ENCODE measurements around the gene ZEB2.

ZEB2 gene

DNA sequence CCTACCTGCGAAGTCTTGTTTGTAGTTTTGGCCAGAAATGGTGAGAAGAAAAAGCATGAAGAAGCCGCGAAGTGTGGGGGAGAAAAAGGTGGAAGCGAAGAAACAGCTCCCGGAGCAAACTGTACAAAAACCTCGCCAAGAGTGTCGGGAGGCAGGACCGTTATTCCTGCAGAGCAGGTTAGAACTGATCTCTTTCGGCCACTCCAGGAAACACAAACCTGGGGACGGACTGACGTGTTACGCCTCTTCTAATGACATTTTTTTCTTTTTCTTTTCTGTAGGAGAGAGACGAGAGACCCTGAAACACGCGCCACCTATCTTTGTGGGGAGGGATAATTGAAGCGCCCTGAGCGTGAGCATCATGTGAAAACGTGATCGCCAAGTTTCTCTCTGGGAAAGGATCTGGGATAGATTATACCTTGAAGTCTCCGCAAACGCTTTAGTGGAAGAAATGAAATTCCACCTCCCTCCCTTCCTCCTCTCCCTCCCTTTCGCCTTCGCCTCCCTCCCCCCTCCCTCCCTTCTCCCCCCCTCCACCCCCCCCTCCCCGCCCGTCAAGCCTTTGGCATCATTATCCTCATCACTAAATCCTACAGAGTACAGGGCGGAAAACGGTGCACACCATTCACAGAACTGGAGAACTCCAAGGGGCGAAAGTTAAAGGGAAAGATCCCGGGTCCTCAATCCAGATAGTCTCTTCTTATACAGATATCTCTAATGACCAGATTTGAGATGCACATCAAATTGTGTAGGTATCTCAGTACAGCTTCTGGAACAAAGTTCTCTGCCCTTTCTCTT is at the start of gene ZEB2:
Gene ZEB2, minus strand, starts transcription at position 186 of the 798 bp plus-strand sequence. CDS start 2,769 bp downstream, outside the sequence.
- H3K4me1 ChIP-seq (ENCODE audit: control insufficient read depth, low read length): peaks cover 58% of the 10 kb centered on the region
- peaks cover 3% of the 10 kb centered on the region; the same call in 1 of the 2 replicates for H4K20me1 ChIP-seq (ENCODE audit: control insufficient read depth, insufficient read depth, low read depth, low read length)
- TF ChIP-seq, protein P1, sequence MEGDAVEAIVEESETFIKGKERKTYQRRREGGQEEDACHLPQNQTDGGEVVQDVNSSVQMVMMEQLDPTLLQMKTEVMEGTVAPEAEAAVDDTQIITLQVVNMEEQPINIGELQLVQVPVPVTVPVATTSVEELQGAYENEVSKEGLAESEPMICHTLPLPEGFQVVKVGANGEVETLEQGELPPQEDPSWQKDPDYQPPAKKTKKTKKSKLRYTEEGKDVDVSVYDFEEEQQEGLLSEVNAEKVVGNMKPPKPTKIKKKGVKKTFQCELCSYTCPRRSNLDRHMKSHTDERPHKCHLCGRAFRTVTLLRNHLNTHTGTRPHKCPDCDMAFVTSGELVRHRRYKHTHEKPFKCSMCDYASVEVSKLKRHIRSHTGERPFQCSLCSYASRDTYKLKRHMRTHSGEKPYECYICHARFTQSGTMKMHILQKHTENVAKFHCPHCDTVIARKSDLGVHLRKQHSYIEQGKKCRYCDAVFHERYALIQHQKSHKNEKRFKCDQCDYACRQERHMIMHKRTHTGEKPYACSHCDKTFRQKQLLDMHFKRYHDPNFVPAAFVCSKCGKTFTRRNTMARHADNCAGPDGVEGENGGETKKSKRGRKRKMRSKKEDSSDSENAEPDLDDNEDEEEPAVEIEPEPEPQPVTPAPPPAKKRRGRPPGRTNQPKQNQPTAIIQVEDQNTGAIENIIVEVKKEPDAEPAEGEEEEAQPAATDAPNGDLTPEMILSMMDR (IDR thresholded peaks at IDR 0.05; ENCODE audit: low read depth, low read length, poor library complexity, severe bottlenecking): peak; percentile 67
- TF ChIP-seq EZH2phosphoT487 (IDR thresholded peaks at IDR 0.05; ENCODE audit: borderline replicate concordance, low read length): no peak
- H3K79me2 ChIP-seq (ENCODE audit: control insufficient read depth, low read length): peaks cover 20% of the 10 kb centered on the region
- peak within 1 kb of the TSS; percentile 83 for H3K4me3 ChIP-seq (ENCODE audit: low read length)
- H3K9me3 ChIP-seq (ENCODE audit: control insufficient read depth, insufficient read depth, low read length): no peaks in the 10 kb centered on the region
- peaks cover 15% of the 10 kb centered on the region for H3K27me3 ChIP-seq (ENCODE audit: control insufficient read depth, low read length)
- H3K4me2 ChIP-seq (ENCODE audit: low read length): peak within 1 kb of the TSS; percentile 88
- no peaks in the 10 kb centered on the region; the same call in 1 of the 2 replicates for H3K36me3 ChIP-seq (ENCODE audit: control insufficient read depth, low read length)
- peak within 1 kb of the TSS; percentile 50 for H3K27ac ChIP-seq (ENCODE audit: low read depth, low read length)
- peaks cover 20% of the 10 kb centered on the region for H3F3A ChIP-seq (ENCODE audit: control insufficient read depth, insufficient read depth)
- H3K9me2 ChIP-seq (replicated peaks; ENCODE audit: control insufficient read depth, low read length): no peaks in the 10 kb centered on the region

DNA sequence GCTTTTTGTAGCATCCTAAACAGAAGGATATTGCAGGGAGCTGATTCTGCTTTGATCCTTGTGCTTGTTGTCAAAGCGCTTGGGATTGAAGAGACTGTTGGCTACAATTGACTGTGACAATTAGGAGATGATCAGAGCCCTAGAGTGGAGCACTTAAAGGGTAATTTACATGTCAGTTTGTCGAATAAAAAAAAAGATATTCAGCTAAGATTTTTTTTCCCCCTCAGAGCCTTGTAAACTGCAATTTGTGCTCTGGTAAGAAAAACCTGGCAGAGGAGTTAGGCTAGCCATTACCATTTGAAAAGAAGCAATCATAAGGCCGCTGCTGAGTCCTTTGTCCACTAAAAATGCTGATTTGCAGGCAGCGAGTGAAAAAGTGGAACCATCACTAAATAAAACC is 47.8 kb upstream of the ZEB2 start:
- no peaks in the 10 kb centered on the region for H4K20me1 ChIP-seq (ENCODE audit: control insufficient read depth, insufficient read depth, low read depth, low read length)

DNA sequence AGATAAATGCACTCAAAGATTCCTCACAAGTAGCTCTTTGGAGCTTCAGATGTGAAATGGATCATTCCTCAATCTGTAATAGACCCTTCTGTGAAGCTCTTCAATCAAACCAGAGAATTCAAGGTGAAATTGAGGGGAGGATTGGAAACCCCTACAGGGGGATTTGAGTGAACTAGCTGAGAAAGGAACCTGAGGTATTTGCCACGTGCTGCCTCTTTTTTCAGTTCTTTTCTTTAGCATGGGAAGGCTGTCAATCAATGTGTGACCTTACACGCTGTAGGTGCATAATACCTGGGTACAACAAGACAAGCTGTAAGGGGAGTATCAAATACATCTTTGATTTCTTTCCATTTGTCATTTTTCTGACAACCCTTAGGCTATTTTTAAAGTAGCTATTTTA is 46.5 kb upstream of the ZEB2 start:
- H3K9me2 ChIP-seq (replicated peaks; ENCODE audit: control insufficient read depth, low read length): no peaks in the 10 kb centered on the region
- H3K27ac ChIP-seq (ENCODE audit: low read depth, low read length): no peak overlapping the region
- no peaks in the 10 kb centered on the region for H3K36me3 ChIP-seq (ENCODE audit: control insufficient read depth, low read length)
- no peak for TF ChIP-seq EZH2phosphoT487 (IDR thresholded peaks at IDR 0.05; ENCODE audit: borderline replicate concordance, low read length)
- TF ChIP-seq, protein P1 (IDR thresholded peaks at IDR 0.05; ENCODE audit: low read depth, low read length, poor library complexity, severe bottlenecking): no peak
- no peaks in the 10 kb centered on the region for H3F3A ChIP-seq (ENCODE audit: control insufficient read depth, insufficient read depth)
- H4K20me1 ChIP-seq (ENCODE audit: control insufficient read depth, insufficient read depth, low read depth, low read length): no peaks in the 10 kb centered on the region
- H3K4me3 ChIP-seq (ENCODE audit: low read length): no peak overlapping the region
- no peaks in the 10 kb centered on the region for H3K9me3 ChIP-seq (ENCODE audit: control insufficient read depth, insufficient read depth, low read length)
- no peaks in the 10 kb centered on the region for H3K79me2 ChIP-seq (ENCODE audit: control insufficient read depth, low read length)
- H3K27me3 ChIP-seq (ENCODE audit: control insufficient read depth, low read length): no peaks in the 10 kb centered on the region
- H3K4me2 ChIP-seq (ENCODE audit: low read length): no peak overlapping the region
- H3K4me1 ChIP-seq (ENCODE audit: control insufficient read depth, low read length): peaks cover 6% of the 10 kb centered on the region; the same call in 1 of the 2 replicates

More for the DNA sequence above, 47.8 kb upstream of the ZEB2 start:
- Histone ChIP-seq H3K36me3 (ENCODE audit: control insufficient read depth, low read length) (no peaks in the 10 kb centered on the region), H3K27me3 (ENCODE audit: control insufficient read depth, low read length) (no peaks in the 10 kb centered on the region), H3K4me3 (ENCODE audit: low read length) (no peak overlapping the region), H3F3A (ENCODE audit: control insufficient read depth, insufficient read depth) (no peaks in the 10 kb centered on the region), H3K4me2 (ENCODE audit: low read length) (no peak overlapping the region), H3K9me2 (replicated peaks; ENCODE audit: control insufficient read depth, low read length) (no peaks in the 10 kb centered on the region), H3K4me1 (ENCODE audit: control insufficient read depth, low read length) (no peaks in the 10 kb centered on the region), H3K79me2 (ENCODE audit: control insufficient read depth, low read length) (no peaks in the 10 kb centered on the region), H3K9me3 (ENCODE audit: control insufficient read depth, insufficient read depth, low read length) (no peaks in the 10 kb centered on the region), H3K27ac (ENCODE audit: low read depth, low read length) (no peak overlapping the region)
- TF ChIP-seq EZH2phosphoT487 (IDR thresholded peaks at IDR 0.05; ENCODE audit: borderline replicate concordance, low read length): no peak
- TF ChIP-seq, protein P1 (IDR thresholded peaks at IDR 0.05; ENCODE audit: low read depth, low read length, poor library complexity, severe bottlenecking): no peak
